H1 (cell line): ENCODE data around the gene ZNF30. TPM values are rescaled to one million over a fixed set of nuclear protein-coding genes. Genes with fewer than 3 reads are reported as not detected.

Experiments
- CTCF ChIA-PET: fragments of 300-600 bp; sonication (Branson Sonifier 250); formaldehyde crosslinking; loops from one replicate; lab custom pipeline; 2021; ENCODE audit not compliant: partially characterized antibody; lab: Charles Lee
- POLR2A ChIA-PET: fragments of 300-600 bp; sonication (Branson Sonifier 250); formaldehyde crosslinking; loops from one replicate; lab custom pipeline; 2021; ENCODE audit warnings: inconsistent platforms; ENCODE audit not compliant: partially characterized antibody; lab: Charles Lee
- DNase-seq, 2 experiments: peaks; one replicate each; pipeline versions ENCODE4 v3.0.0 to v3.0.0-alpha.2; 2010 to 2022; ENCODE audit warnings: low spot score in 2 of 2, low read depth in 1 of 2, mixed read lengths in 1 of 2
- FAIRE-seq: peaks from 2 replicates; lab custom pipeline; 2011; peaks lifted over from hg19 to GRCh38; lab: Jason Lieb, UNC
- H2AFZ ChIP-seq: 2 replicates; pipeline ENCODE4 v1.8.1; 2012; ENCODE audit warnings: low read length, inconsistent platforms
- H2AK5ac ChIP-seq: 2 replicates; pipeline ENCODE4 v1.6.1; 2013; ENCODE audit warnings: low read depth, low read length
- H2BK120ac ChIP-seq: replicated peaks from 2 replicates; pipeline ENCODE3; 2013; ENCODE audit warnings: low read depth, low read length, inconsistent platforms
- H2BK12ac ChIP-seq: 2 replicates; pipeline ENCODE4 v1.6.1; 2013; ENCODE audit warnings: low read depth, low read length
- H2BK15ac ChIP-seq: 2 replicates; pipeline ENCODE4 v1.6.1; 2013; ENCODE audit warnings: low read length
- H2BK20ac ChIP-seq: 2 replicates; pipeline ENCODE4 v1.6.1; 2013; ENCODE audit warnings: low read length
- H2BK5ac ChIP-seq: 2 replicates; pipeline ENCODE4 v1.6.1; 2013; ENCODE audit warnings: low read depth, low read length
- H3K14ac ChIP-seq: 2 replicates; pipeline ENCODE4 v1.6.1; 2013; ENCODE audit warnings: inconsistent platforms; ENCODE audit not compliant: insufficient read length
- H3K18ac ChIP-seq: 2 replicates; pipeline ENCODE4 v1.6.1; 2013; ENCODE audit warnings: low read length; ENCODE audit errors: extremely low read depth
- H3K23ac ChIP-seq: 2 replicates; pipeline ENCODE4 v1.6.1; 2013; ENCODE audit warnings: inconsistent platforms; ENCODE audit not compliant: insufficient read length
- H3K23me2 ChIP-seq: 2 replicates; pipeline ENCODE4 v1.6.1; 2013; ENCODE audit warnings: low read depth, low read length
- H3K27ac ChIP-seq: 2 replicates; pipeline ENCODE4 v1.6.1; 2011; ENCODE audit warnings: low read depth, low read length, inconsistent platforms
- H3K27me3 ChIP-seq, 4 experiments: replicated peaks in 1 of 4; 1 replicate in 1 of 4; 2 replicates in 3 of 4; pipeline versions ENCODE4 v1.6.1 to v1.8.1; 2011 to 2013; ENCODE audit warnings: low read length in 3 of 4, mild to moderate bottlenecking in 3 of 4, inconsistent platforms in 2 of 4, mixed read lengths in 2 of 4, moderate library complexity in 1 of 4; ENCODE audit not compliant: control insufficient read depth in 3 of 4, insufficient read depth in 3 of 4; ENCODE audit errors: extremely low read depth in 1 of 4
- H3K36me3 ChIP-seq, 4 experiments: 2 replicates each; pipeline versions ENCODE4 v1.6.1 to v1.8.1; 2011 to 2013; ENCODE audit warnings: mild to moderate bottlenecking in 4 of 4, low read length in 3 of 4, moderate library complexity in 2 of 4, control low read depth in 1 of 4, inconsistent platforms in 1 of 4; ENCODE audit not compliant: insufficient read depth in 4 of 4, control insufficient read depth in 2 of 4
- H3K4ac ChIP-seq: replicated peaks from 2 replicates; pipeline ENCODE3; 2013; ENCODE audit warnings: low read length, low read depth, mixed read lengths, inconsistent platforms; ENCODE audit not compliant: insufficient read length
- H3K4me1 ChIP-seq, 4 experiments: replicated peaks in 1 of 4; 1 replicate in 1 of 4; 2 replicates in 3 of 4; pipeline versions ENCODE4 v1.6.1 to v1.8.1; 2011 to 2013; ENCODE audit warnings: low read length in 3 of 4, inconsistent platforms in 2 of 4, mixed read lengths in 1 of 4; ENCODE audit not compliant: insufficient read depth in 4 of 4, control insufficient read depth in 3 of 4
- H3K4me2 ChIP-seq, 2 experiments: 2 replicates each; pipeline versions ENCODE4 v1.6.1 to v1.8.1; 2011 to 2013; ENCODE audit warnings: low read depth in 2 of 2, low read length in 2 of 2, control low read depth in 1 of 2, inconsistent platforms in 1 of 2, mild to moderate bottlenecking in 1 of 2; ENCODE audit not compliant: insufficient read depth in 1 of 2
- H3K4me3 ChIP-seq, 4 experiments: fragments of 200-600, 300-600 bp in 1 of 4; sonication (generic), shearing (Covaris generic), sonication (Bioruptor Twin) in 1 of 4; 2 replicates each; pipeline versions ENCODE4 v1.5.1 to v1.8.1; 2011 to 2016; ENCODE audit warnings: low read length in 4 of 4, low read depth in 3 of 4, control low read depth in 2 of 4, inconsistent platforms in 2 of 4, mild to moderate bottlenecking in 2 of 4, mixed read lengths in 1 of 4, moderate library complexity in 1 of 4; ENCODE audit not compliant: insufficient read depth in 2 of 4; ENCODE audit errors: extremely low read depth in 1 of 4
- H3K56ac ChIP-seq: replicated peaks from 2 replicates; pipeline ENCODE3; 2013; ENCODE audit warnings: low read depth, mild to moderate bottlenecking, mixed read lengths, low read length, inconsistent platforms; ENCODE audit not compliant: insufficient read length
- H3K79me1 ChIP-seq: 2 replicates; pipeline ENCODE4 v1.6.1; 2013; ENCODE audit warnings: low read depth, low read length, control low read depth
- H3K79me2 ChIP-seq, 2 experiments: 2 replicates each; pipeline versions ENCODE4 v1.6.1 to v1.8.1; 2012 to 2013; ENCODE audit warnings: low read length in 2 of 2, mild to moderate bottlenecking in 2 of 2, inconsistent platforms in 1 of 2; ENCODE audit not compliant: insufficient read depth in 2 of 2, control insufficient read depth in 1 of 2
- H3K9ac ChIP-seq, 4 experiments: replicated peaks in 1 of 4; 1 replicate in 1 of 4; 2 replicates in 3 of 4; pipeline versions ENCODE4 v1.6.1 to v1.8.1; 2011 to 2013; ENCODE audit warnings: low read depth in 3 of 4, low read length in 3 of 4, control low read depth in 2 of 4, mild to moderate bottlenecking in 2 of 4, moderate library complexity in 2 of 4, inconsistent platforms in 1 of 4; ENCODE audit errors: extremely low read depth in 1 of 4
- H3K9me3 ChIP-seq, 2 experiments: 2 replicates each; pipeline versions ENCODE4 v1.6.1 to v1.8.1; 2012 to 2013; ENCODE audit warnings: mild to moderate bottlenecking in 2 of 2, moderate library complexity in 2 of 2, control low read depth in 1 of 2, inconsistent platforms in 1 of 2, low read depth in 1 of 2, low read length in 1 of 2, mixed read lengths in 1 of 2; ENCODE audit not compliant: insufficient read depth in 2 of 2
- H4K20me1 ChIP-seq, 2 experiments: replicated peaks in 1 of 2; 2 replicates each; pipeline versions ENCODE3 to v1.8.1; 2011 to 2013; ENCODE audit warnings: inconsistent platforms in 2 of 2, low read length in 2 of 2, mild to moderate bottlenecking in 1 of 2; ENCODE audit not compliant: insufficient read depth in 2 of 2, control insufficient read depth in 1 of 2
- H4K5ac ChIP-seq: 2 replicates; pipeline ENCODE4 v1.6.1; 2013; ENCODE audit warnings: low read length, low read depth, mixed read lengths, inconsistent platforms; ENCODE audit not compliant: insufficient read length
- H4K8ac ChIP-seq: 2 replicates; pipeline ENCODE4 v1.8.0; 2013; ENCODE audit warnings: mild to moderate bottlenecking, moderate library complexity, low read length, inconsistent platforms; ENCODE audit not compliant: insufficient read depth; ENCODE audit errors: extremely low read depth
- H4K91ac ChIP-seq: replicated peaks from 2 replicates; pipeline ENCODE3; 2013; ENCODE audit warnings: low read length, mixed read lengths, inconsistent platforms; ENCODE audit not compliant: insufficient read length
- EP300 ChIP-seq, 2 experiments: IDR thresholded peaks; 1 replicate in 1 of 2; 2 replicates in 1 of 2; pipeline ENCODE4 v1.6.1; 2011 to 2012; ENCODE audit warnings: low read depth in 2 of 2, low read length in 2 of 2, mild to moderate bottlenecking in 2 of 2, borderline replicate concordance in 1 of 2, inconsistent platforms in 1 of 2, moderate library complexity in 1 of 2
- NRF1 ChIP-seq: IDR thresholded peaks from 2 replicates; pipeline ENCODE4 v1.6.1; 2011; ENCODE audit warnings: mild to moderate bottlenecking, low read depth, low read length, improper control_type of control experiment
- POLR2AphosphoS5 ChIP-seq: IDR thresholded peaks from 2 replicates; pipeline ENCODE4 v1.6.1; 2011; ENCODE audit warnings: low read depth, low read length
- WGBS, 2 experiments: shearing (Covaris generic) in 1 of 2; methylation state at CpG; one replicate each; pipeline versions ENCODE4 v1.1.6 to v1.1.7; 2013 to 2015; ENCODE audit warnings: low lambda C conversion rate in 2 of 2, mixed read lengths in 2 of 2, inconsistent platforms in 1 of 2, low coverage in 1 of 2, missing lambda C conversion rate in 1 of 2; ENCODE audit not compliant: insufficient replicate concordance in 2 of 2, insufficient coverage in 1 of 2, insufficient read length in 1 of 2; ENCODE audit errors: extremely low coverage in 1 of 2, missing lambda C conversion rate in 1 of 2; 5-methylcytosine and 5-hydroxymethylcytosine counted together
- polyA plus RNA-seq, 7 experiments: library from polyadenylated mRNA; depleted of rRNA in 3 of 7; stranded (reverse) in 5 of 7; unstranded in 2 of 7; fragments of >200 nt in 5 of 7; fragments of 200-250 nt in 2 of 7; gene quantifications; 1 replicate in 5 of 7; 2 replicates in 1 of 7; 4 replicates in 1 of 7; pipeline versions ENCODE4 v1.2.1 to v1.2.3, GENCODE V29; 2011 to 2013; ENCODE audit warnings: missing spikeins in 2 of 7, mixed read lengths in 2 of 7
- total RNA-seq: library from RNA; stranded (reverse); fragmentation: NEBNext Ultra II Directional; extraction: Animal tissue kit (Norgen Biotek cat#: 25700); gene quantifications from 2 replicates; pipeline ENCODE4 v1.2.1, GENCODE V29; 2021

The ZNF30 gene
- total and polyA plus RNA-seq, 2 of the 8 experiments (the other 6 are each of a cell fraction or from before 2014, with no cell fraction given) = 2.0 to 4.7 TPM

DNA sequence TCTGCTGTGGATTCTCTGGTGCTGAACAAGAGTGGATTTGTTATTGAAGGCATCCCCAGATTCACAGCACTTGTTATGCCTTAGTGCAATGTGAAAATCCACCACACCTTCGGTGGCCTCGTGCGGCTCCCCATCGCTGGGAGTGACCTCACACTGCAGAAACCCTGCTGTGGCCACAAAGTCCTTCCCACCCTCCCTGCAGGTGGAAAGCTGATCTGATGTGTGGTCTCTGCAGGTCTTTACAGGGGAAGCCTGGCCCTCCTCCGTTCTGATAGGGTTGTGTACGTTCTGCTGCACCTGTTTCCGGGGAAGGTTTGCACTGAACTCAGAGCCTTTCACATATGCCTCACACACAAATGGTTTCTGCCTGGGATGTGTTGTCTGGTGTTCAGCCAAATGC, 32.3 kb downstream of the ZNF30 start:
- H3K27ac ChIP-seq = no peak overlapping the region
- no peak for TF ChIP-seq POLR2AphosphoS5
- TF ChIP-seq NRF1 = no peak
- no peak for TF ChIP-seq EP300 (IDR thresholded peaks at IDR 0.05; ENCODE audit: borderline replicate concordance in 1 of 2, low read depth in 2 of 2, low read length in 2 of 2)
- TF ChIP-seq, all 59 proteins: peak for 0
- Histone ChIP-seq H4K20me1 (peaks cover 0 to 3% of the 10 kb centered on the region in 2 experiments), H2AFZ (no peak overlapping the region), H2BK12ac (no peak overlapping the region), H3K23ac (no peak overlapping the region), H3K4me3 (no peak overlapping the region), H2BK20ac (no peak overlapping the region), H2AK5ac (no peak overlapping the region), H3K79me1 (peaks cover 9% of the 10 kb centered on the region), H2BK5ac (no peak overlapping the region), H3K36me3 (peaks cover 16 to 35% (median 25%) of the 10 kb centered on the region in 4 experiments), H2BK120ac (no peak overlapping the region), H4K91ac (no peak overlapping the region), H4K5ac (no peak overlapping the region), H3K27me3 (peaks cover 0 to 11% (median 5%) of the 10 kb centered on the region in 4 experiments; a peak in 3 of 7 replicates), H3K4me2 (no peak overlapping the region), H4K8ac (no peak overlapping the region), H3K18ac (no peak overlapping the region), H3K9ac (no peak overlapping the region), H3K9me3 (peaks cover 39 to 54% of the 10 kb centered on the region in 2 experiments), H3K79me2 (peaks cover 0 to 16% of the 10 kb centered on the region in 2 experiments; a peak in 2 of 4 replicates), H3K4me1 (peaks cover 0 to 5% (median under 1%) of the 10 kb centered on the region in 4 experiments; a peak in 2 of 7 replicates), H3K4ac (no peak overlapping the region), H3K56ac (no peak overlapping the region), H2BK15ac (no peak overlapping the region), H3K23me2 (peaks cover 5% of the 10 kb centered on the region; the same call in 1 of the 2 replicates), H3K14ac (no peak overlapping the region)
- CTCF ChIA-PET = interaction anchor here (0.6 to 2.9 kb wide), 2 partner anchors 30 to 120 kb away, joined by 3 to 9 read pairs; no protein-coding TSS in a partner anchor
- POLR2A ChIA-PET = interaction anchor here (1.4 kb wide), 1 partner anchor 120 kb away, joined by 4 read pairs; no protein-coding TSS in a partner anchor
- 89% methylated on average over 7 of the region's 7 CpGs; no CpG with 5 or more reads in 1 of the 2 experiments for WGBS, 2 experiments
- DNase-seq (no peak), FAIRE-seq (no peak)
